Measurements from ENCODE around the gene SEMA3B.
"Not testable (repeated sequence)": the region's sequence is repeated elsewhere in the genome, so short reads cannot be mapped to it uniquely, and the experiment has no call there.

SEMA3B gene

DNA sequence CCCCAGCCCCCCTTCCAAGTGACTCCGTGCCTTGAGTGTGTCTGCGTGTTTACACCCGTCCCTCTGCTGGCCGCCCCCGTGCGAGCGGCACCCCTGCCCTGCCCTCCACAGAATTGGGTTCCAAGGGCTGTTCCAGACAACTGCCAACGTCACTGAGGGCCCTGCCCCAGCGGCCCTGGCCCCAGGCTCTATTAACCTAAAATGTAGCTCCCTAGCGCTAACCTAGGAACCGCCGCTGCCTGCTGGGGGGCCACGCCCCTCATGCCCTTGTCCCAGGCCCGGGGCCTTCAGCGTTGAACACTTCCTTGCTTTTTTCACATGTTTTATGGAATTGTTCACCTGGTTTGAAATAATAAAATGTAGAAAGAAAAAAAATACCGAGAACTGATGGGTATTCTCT is 10.0 kb upstream of the SEMA3B start:
- no peak for DNase-seq (ENCODE audit: low read depth in 2 of 2)

DNA sequence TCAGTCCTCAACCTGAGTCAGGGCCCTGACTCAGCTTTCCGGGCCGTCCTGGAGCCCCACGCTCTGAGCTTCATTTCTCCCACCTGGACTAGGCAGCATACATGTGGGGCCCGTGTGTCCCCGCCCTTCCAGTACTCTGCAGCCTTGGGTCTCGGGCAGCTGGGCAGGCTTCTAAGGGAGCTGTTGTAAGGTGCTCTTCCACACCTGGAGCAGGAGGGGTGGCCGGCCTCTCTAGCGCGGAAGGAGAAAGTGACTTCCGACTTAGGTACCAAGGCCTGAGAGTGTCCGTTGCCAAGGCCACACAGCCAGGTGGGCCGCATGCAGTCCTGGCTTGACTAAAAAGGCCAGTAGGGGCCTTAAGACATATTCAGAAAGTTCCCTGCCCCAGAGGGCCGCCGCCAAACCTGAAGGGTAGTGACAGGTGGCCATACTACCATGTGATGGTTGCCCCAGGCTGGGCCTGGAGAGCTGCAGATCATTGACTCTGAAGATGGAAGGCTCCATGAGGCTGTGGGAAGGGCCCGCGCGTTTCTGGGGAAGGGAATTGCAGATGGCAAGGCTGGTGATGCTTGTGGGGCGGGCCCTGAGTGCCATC is 9.4 kb upstream of the SEMA3B start:
- no peak for DNase-seq (ENCODE audit: low read depth in 2 of 2)

DNA sequence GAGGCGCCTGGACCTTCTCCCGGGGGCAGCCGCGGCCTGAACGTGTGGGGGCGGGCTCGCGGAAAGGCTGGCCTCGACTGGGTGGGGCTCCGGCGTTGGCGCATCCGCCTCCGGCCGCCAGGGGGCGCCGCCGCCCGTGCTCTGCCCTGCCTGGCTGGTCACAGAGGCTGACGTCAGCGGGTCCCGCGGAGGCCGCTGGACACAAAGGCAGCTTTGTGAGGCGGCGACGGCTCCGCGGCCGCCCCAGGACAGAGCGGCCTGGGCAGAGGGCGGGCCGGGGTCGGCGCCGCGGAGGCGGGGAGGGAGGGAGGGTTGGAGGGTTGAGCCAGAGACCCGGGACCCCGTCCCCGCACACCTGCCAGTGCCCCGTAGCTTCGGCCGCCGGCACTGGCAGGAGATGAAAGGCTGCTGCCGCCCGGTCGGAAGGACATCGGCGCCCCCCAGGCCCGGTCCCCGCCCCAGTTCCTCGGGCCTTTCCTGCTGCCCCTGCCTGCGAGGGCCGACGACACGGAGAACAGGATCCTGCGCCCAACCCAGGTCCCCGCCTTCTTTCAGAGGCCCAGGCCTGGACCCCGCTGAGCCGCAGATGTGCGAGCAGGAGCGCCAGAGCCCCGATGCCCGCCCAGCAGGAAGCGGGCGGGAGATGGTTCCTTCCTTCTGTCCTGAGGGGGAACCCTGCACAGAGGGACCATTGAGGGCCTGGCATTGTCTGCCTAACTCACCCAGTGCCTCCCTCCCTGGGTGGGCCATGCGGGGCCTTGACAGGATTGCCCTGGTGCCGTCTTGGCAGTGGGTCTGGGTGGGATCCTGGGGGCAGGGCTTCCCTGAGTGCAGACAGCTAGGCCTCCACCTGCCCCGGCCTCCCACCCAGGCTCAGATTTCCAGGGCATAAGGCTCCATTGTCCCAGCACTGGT is 8.7 kb upstream of the SEMA3B start:
- DNase-seq (ENCODE audit: low read depth in 2 of 2) = peak; percentile 70 to 79

DNA sequence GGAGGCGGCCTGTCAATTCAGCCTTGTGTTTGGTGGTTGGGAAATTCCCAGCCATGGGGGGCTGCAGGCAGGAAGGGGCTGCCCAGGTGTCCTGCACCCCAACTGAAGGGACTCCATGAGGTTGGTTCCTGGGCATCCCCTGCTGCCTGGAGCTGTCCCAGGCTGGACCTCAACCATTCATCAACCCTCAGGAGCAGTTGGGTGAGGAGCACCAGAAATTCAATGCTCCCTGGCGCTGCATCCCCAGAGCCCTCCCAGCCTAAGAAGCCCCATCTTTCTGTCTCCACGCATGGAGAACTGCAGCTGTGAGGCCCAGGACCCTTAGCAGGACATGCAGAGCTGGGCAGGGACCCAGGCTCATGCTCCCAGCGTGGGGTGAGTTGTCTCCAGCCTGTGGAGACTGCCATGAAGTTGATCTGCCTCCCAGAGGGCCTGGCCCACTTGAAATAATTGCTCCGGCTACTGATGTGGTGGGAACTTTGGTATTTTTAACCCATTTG is 8.0 kb upstream of the SEMA3B start:
- no peak for DNase-seq (ENCODE audit: low read depth in 2 of 2)

DNA sequence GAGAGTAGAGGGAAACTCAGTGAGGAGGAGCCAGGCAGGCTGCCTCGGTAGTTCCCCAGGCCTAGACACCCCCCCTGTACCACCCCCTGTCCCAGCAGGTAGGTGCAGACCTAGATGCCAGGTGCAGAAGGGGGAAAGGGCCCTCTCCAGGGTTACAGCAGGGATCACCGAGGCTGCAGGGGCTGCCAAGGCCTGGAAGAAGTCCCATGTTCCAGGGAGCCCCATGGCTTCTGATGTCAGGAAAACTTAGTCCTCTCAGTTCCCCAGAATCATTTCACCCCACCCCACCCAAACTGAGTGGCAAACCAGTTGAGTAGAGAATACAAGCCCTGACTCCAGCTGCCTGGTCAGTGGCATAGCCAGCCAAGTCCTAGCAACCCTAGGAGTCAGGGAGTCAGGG is 7.4 kb upstream of the SEMA3B start:
- no peak for DNase-seq (ENCODE audit: low read depth in 2 of 2)

DNA sequence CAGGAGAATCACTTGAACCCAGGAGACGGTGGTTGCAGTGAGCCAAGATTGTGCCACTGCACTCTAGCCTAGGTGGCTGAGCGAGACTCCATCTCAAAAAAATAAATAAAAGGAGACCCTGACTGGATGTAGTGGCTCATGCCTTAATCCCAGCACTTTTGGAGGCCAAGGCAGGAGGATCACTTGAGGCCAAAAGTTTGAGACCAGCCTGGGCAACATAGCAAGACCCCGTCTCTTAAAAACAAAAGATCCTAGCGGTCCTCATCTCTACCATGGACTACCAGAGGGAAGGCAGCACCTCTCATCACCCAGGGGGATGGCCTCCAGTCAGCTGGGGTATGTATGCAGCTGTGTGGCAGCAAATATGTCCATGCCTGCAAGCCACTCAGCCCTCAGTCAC is 6.7 kb upstream of the SEMA3B start:
- DNase-seq (ENCODE audit: low read depth in 2 of 2) = not testable (repeated sequence)

DNA sequence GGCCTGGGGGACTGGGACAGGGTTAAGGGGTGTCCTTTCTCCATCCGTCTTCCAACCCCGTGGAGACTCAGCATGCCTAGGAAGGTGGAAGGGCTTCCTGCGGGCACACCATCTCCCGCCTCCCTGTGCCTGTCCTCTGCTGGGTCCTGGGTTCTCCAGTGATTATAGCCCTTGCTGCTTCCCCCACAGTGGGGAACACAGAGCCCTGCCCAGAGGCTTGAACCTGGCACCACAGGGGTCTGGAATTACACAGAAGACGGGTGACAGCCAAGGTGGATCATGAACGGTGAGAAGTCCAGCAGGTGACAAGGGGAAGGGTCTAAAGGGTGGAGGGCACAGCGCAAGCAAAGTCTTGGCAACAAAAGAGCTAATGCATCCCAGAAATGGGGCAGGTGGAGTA is 6.2 kb upstream of the SEMA3B start:
- no peak for DNase-seq (ENCODE audit: low read depth in 2 of 2)

DNA sequence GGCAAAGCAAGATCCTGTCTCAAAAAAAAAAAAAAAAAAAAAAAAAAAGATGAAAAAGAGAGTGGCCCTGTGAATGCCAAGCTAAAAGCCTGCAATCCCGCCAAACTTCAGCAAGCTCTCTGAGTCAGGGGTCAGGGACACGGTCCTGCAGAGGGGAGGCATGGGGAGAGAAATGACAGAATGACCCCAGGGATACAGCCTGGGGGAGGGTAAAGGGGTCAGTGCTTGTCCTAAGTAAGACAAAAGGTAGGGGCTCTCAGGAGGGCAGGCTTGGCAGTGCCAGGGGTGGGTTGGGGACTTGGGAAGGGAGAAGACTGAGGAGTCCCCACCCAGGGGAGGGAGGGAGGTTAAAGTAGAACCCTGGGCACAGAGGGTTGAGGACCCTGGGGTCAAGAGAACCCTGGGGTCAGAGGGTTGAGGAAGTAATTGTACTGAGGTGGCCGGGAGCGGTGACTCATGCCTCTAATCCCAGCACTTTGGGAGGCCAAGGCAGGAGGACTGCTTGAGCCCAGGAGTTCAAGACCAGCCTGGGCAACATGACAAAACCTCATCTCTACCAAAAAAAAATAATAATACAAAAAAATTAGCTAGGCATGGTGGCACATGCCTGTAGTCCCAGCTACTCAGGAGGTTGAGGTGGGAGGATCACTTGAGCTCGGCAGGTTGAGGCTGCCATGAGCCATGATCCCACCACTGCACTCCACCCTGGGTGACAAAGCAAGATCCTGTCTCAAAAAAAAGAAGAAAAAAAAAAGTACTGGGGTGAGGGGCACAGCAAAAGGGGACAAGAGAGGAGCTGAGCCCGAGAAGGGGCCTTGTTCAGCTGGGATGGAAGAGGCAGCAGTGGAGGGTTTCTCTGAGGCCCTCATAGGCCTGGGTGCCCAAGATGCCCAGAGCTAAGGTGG is 5.2 kb upstream of the SEMA3B start:
- no peak for DNase-seq (ENCODE audit: low read depth in 2 of 2)

DNA sequence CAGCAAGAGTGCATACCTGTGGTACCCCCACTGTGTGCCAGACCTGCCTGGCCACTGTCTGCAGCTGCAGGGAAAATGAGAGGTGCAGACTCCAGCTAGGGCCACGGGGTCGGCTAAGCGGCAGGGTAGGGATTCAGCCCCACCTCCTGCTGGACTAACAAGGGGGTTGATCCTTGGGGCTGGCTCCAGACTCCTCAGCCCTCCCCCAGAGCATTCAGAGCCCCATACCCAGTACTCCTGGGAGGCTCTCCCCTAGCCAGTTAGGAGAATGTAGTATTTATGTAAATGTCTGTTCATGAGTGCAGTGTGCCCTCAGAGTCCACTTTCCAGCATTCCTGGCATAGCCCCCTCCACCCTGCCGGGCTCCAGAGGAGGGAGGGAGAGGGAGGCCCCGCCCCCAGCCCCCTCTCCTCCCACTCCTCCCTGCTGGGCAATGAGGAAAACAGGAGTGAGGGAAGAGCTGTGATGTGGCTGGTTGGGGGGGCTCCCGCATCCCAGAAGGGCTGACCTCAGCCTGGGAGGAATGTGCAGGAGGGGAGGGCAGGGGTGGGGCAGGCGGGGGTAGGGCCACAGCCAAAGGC is 4.5 kb upstream of the SEMA3B start:
- DNase-seq (ENCODE audit: low read depth in 2 of 2) = no peak

DNA sequence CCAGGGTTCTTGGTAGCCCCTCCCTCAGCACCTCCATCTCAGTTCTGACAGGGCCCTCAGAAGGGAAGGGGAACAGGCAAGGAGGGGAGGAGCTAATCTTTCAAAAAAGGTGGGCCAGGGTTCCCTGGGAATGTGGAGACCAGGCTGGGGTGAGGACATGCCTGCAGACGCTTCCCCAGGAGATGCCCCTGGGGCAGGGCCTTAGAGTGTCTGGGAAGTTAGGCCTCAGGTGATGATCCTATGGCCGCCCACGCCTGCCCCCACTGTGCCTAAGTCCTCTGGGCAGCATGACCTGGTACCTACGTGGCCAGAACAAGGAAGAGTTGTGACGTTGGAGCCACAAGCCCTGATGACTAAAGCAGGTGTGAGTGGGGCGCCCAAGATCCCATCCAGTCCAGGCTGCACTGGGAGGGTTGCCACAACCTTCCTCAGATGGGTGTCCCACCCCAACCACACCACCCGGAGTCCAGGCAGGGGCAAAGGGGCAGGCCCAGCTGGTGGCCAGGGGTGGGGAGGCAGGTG is 3.9 kb upstream of the SEMA3B start:
- DNase-seq (ENCODE audit: low read depth in 2 of 2) = no peak

DNA sequence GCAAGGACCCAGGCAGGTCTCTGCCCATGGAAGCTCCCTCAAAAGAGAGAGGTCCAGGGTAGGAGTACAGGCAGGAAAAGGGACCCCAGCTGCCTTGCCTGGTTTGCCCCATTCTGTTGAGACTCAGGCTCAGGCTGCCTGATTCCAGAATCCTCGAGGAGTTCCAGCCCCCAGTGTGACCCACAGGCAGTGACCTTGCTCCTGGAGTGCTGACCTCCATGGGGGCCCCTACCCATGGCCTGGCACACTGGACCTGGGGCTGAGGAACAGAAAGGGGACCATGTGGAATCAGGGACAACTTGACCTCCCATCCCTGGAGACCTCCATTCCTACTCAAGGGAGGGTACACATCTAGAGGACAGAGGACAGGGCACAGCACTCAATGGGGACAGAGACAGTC is 3.4 kb upstream of the SEMA3B start:
- DNase-seq (ENCODE audit: low read depth in 2 of 2) = no peak

DNA sequence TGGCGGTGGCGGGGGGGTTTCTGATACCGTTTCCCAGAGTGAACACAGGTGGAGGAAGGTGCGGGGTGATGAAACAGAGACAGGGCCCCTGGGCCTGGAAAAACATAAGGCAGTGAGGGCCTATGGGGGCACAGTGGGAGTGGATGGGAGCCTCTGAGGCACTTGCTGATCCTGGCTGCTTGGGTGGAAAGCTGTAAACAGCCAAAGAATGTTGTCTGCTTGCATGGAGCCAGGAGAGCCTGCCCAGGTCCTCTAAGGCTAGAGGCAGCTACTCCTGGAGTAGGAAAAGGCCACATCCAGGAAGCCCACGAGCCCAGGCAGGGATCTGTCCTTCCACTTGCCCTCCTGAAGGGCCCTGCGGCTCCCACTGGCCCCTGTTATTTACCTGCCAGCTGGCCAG is 2.9 kb upstream of the SEMA3B start:
- DNase-seq (ENCODE audit: low read depth in 2 of 2) = no peak

DNA sequence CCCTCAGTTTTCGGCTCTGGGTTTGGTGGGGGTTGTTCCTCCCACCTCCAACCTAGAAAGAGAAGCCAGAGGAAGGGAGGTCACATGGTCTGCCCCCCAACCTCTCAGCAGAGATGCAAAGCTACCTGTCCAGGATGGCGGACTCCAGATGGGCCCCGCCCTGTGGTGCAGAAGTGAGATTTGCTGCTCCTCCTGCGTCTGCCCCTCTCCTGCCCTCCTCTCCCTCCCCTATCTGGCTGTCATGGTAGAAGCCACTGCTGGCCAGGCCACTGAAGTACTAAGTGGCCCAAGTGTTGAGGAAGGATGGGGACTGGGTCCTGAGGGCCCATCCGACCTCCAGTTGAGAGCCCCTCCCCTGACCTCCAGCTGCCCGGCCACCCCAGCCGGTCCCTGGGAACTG is 2.1 kb upstream of the SEMA3B start:
- DNase-seq (ENCODE audit: low read depth in 2 of 2) = no peak

DNA sequence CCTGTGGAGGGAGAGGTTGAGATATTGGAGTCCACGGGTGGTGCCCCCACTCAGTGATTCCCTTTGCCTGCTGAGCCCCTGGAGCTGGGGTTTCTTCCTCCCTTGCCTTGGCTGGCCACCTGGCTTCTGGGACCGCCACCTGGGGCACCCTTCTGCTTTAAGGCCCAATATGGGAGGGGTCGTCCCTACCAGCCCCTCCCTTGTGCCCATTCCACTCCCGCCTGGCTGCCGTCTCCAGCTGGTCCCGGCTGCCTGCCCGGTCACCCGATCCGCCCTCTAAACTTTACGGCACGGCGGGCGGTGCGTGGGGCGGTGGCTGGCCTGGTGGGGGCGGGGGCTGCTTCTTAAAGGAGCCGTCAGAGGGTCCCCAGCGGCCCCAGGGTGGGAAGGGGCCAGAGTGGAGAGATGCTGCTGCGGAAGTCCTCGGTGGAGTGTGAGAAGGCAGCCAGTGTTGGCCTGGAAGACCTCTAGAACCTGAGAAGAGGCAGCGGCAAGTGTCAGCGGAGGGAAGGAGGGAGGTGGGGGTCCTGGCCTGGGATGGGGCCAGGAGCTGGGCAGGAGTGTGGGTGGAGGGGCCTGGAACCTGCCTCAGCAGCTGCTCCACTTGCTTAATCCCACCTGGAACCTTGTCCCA is 1.6 kb upstream of the SEMA3B start:
- no peak for DNase-seq (ENCODE audit: low read depth in 2 of 2)

DNA sequence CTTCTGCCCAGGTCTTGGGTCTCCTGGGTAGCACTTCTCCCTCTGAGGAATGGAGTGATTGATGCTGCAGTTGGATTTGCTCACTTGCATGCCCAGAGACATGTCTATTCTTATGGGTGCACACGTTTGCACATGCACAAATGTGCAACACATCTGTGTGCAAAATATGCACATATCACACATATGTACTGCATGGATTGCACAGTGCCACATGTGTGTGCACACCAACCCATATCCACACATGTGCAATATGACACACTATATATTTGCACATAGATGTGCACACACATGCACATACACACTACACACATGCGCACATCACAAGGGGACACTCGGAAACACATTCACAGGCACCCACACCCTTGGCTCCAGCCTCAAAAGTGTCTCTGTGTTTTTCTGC is 671 bp upstream of the SEMA3B start:
- DNase-seq (ENCODE audit: low read depth in 2 of 2) = no peak

DNA sequence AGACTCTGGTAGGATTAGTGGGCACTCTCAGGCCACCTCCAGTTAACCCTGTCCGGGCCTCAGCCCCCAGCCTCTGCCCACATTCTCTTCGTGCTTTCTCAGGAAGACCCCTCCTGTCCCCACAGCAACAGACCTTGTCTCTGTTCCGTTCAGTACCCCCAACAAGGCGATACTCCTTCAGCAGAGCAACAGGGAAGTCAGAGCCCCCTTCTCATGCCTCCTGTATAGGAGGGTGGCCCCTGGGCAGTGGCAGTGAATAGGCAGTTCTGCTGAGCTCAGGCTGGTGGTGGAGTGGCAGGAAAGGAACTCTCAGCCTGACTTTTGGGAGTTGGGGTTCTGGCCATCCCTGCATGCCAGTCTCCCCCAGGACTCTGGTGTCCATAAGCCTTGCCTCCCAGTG is 513 bp downstream of the SEMA3B start:
- DNase-seq (ENCODE audit: low read depth in 2 of 2) = no peak

DNA sequence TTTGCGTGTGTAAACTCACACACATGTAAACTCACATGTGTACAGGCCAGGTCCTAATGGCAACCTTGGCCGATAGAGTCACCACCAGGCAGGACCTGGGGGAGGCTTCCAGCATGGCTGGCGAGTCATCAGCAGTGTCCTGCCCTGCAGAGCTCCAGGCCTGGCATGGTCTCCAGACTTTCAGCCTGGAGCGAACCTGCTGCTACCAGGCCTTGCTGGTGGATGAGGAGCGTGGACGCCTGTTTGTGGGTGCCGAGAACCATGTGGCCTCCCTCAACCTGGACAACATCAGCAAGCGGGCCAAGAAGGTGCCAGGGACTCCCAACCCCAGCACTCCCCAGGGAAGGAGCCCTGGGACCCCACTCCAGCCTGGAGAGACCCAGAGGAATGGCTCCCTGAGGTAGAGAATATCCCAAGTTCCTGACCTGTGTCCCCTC is 1.0 kb downstream of the SEMA3B start:
- no peak for DNase-seq (ENCODE audit: low read depth in 2 of 2)

DNA sequence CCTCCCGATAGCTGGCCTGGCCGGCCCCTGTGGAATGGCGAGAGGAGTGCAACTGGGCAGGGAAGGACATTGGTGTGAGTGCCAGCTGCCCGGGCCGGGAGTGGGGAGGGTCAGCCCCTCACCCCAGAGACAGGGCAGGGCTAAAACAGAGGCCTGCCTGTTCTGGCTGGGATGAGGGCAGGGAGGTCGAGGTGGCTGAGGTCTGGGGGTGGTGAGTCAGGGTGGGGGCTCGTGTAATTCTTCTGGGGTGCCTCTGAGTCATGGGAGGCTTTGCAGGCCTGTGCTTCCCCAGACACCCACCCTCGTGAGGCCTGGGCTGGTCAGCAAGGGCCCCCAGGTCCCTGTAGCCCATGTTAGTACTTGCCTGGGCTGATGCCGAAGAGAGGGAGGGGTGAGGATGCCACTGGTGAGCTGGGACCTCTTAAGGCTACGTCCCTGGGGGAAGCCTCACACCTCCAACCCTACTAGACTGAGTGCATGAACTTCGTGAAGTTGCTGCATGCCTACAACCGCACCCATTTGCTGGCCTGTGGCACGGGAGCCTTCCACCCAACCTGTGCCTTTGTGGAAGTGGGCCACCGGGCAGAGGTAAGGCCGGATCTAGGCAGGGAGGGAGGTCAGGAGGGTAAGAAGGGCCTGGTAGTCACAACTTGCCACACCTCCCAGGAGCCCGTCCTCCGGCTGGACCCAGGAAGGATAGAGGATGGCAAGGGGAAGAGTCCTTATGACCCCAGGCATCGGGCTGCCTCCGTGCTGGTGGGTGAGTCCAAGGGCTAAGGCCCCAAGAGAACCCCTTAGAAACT is 1.7 kb downstream of the SEMA3B start:
- no peak for DNase-seq (ENCODE audit: low read depth in 2 of 2)

DNA sequence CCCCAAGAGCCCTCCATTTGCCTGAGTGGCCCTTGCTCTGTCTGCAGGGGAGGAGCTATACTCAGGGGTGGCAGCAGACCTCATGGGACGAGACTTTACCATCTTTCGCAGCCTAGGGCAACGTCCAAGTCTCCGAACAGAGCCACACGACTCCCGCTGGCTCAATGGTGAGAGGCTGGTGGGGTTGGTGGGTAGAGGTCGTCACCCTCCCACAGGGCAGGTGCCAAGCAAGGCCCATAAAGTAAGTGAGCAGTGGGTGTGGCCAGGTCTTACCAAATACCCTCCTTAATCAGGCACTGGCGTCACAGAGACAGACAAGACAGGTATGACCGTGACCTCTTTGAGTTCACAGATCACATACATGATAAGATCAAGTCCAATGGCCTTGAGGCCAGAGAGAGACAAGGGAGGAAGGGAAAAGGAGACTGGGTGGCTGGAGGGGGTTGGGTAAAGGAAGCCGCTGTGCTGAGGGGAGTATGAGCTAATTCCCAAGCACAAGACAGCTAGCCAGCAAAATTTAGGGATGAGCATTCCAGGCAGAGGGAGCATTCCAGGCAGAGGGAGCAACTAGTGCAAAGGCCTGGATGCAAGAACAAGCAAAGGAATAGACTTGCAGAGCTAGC is 2.5 kb downstream of the SEMA3B start:
- no peak for DNase-seq (ENCODE audit: low read depth in 2 of 2)

DNA sequence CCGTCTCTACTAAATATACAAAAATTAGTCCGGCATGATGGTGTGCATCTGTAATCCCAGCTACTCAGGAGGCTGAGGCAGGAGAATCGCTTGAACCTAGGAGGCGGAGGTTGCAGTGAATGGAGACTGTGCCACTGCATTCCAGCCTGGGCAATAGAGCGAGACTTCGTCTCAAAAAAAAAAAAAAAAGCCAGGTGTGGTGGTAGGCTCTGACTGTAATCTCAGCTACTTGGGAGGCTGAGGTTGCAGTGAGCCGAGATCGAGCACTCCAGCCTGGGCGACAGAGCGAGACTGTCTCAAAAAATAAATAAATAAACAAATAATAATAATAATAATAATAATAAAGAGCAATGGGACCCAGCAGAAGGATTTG is 3.6 kb downstream of the SEMA3B start:
- not testable (repeated sequence) for DNase-seq (ENCODE audit: low read depth in 2 of 2)

All from stimulated activated CD4-positive, alpha-beta T cell treated with anti-CD3 and anti-CD28 coated beads, Interleukin-12 subunit alpha, Interleukin-12 subunit beta, amount 100 ng/mL, for 24 hours (primary cell).